Measurements from ENCODE around the gene FGF8. TPM values are rescaled to one million over a fixed set of nuclear protein-coding genes. Genes with fewer than 3 reads are reported as not detected.
"Not testable (repeated sequence)": the region's sequence is repeated elsewhere in the genome, so short reads cannot be mapped to it uniquely, and the experiment has no call there.

The FGF8 gene
- total RNA-seq, 1 donor from 2014 or later = not detected

DNA sequence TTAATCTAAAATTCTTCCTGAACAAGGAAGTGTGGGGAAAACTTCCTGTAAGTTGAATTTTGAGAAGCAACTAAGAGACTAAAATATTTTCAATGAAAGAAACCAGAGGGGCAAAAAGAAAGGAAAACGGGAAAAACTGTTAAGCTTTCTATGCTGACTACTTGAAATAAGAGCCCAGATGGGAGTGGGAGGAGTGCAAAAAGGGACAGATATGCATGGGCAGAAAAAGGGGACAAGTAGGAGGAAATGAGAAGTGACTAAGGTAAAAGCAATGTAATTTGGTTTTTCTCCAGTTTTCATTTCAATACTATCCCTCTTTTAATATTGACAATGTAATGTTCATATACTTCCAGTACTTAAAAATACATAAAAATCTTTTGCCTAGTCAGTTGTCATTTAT, 31.2 kb upstream of the FGF8 start:
- H3K4me3 ChIP-seq = no peak overlapping the region
- H3K9me3 ChIP-seq = no peaks in the 10 kb centered on the region
- intact Hi-C loops (cut with DNase I) = no loop called here
- H3K27me3 ChIP-seq = no peaks in the 10 kb centered on the region
- peaks cover 0 to 14% of the 10 kb centered on the region in 2 donors for H3K4me1 ChIP-seq
- H3K36me3 ChIP-seq = peaks cover 75 to 97% of the 10 kb centered on the region in 2 donors
- H3K27ac ChIP-seq = no peak overlapping the region
- DNase-seq (ENCODE audit: low spot score in 2 of 2) = no peak
- TF ChIP-seq, protein P1, sequence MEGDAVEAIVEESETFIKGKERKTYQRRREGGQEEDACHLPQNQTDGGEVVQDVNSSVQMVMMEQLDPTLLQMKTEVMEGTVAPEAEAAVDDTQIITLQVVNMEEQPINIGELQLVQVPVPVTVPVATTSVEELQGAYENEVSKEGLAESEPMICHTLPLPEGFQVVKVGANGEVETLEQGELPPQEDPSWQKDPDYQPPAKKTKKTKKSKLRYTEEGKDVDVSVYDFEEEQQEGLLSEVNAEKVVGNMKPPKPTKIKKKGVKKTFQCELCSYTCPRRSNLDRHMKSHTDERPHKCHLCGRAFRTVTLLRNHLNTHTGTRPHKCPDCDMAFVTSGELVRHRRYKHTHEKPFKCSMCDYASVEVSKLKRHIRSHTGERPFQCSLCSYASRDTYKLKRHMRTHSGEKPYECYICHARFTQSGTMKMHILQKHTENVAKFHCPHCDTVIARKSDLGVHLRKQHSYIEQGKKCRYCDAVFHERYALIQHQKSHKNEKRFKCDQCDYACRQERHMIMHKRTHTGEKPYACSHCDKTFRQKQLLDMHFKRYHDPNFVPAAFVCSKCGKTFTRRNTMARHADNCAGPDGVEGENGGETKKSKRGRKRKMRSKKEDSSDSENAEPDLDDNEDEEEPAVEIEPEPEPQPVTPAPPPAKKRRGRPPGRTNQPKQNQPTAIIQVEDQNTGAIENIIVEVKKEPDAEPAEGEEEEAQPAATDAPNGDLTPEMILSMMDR (IDR thresholded peaks at IDR 0.05) = no peak

DNA sequence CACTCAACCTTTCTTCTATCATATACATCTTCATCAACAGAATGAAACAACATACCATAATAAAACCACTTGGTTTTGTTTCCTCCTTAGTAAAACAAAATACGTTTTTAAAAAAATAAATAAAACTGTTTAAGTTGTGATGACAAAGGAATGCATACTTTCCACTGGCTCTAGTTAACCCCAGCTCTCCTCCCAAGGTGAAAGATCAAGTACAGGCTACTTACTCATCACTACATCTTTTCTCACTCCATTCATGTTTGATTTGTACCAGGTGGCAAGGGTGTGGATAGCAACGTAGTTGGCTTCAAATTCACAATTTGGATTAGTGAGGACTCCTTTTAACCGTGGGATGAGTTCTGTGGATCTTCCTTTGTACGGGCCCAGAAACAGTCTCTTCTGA, 27.6 kb upstream of the FGF8 start:
- intact Hi-C loops (cut with DNase I) = no loop called here
- peaks cover 97 to 100% of the 10 kb centered on the region in 2 donors for H3K36me3 ChIP-seq

DNA sequence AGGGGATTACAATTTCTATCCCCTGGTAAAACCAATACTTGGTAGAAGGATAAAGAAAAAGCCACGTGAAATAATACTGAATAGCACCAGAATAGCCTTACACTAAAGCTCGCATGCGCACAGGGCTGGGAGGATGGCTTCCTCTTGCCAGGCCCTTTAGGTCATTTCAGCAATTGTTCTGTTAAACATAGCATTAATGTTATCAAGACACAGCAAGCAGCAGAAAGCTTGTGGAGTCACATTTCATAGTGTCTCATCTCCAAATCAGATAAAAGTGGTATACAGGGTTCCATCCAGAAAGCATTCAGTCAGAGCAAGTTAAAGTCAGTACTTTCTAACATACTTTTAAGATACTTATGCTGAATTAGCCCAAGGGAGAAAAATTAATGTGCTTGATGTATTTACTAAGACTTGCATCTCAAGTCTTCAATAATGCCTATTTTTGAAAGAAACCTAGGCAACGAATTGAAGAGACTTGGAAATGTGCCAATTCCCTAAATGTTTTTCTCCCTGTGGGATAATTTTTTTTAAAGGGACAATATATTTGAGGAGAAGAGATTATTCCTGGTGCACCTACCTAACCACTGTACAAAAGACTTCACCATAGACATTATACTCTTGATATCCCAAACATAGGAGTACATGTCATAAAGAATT, 21.6 kb upstream of the FGF8 start:
- no peaks in the 10 kb centered on the region for H3K9me3 ChIP-seq
- peaks cover 96 to 100% of the 10 kb centered on the region in 2 donors for H3K36me3 ChIP-seq
- TF ChIP-seq, protein P1 (IDR thresholded peaks at IDR 0.05) = no peak
- no peak overlapping the region for H3K4me3 ChIP-seq
- no peak overlapping the region for H3K27ac ChIP-seq
- H3K4me1 ChIP-seq = no peaks in the 10 kb centered on the region
- DNase-seq (ENCODE audit: low spot score in 2 of 2) = no peak
- intact Hi-C loops (cut with DNase I) = no loop called here
- H3K27me3 ChIP-seq = no peaks in the 10 kb centered on the region

More for the DNA sequence above, 27.6 kb upstream of the FGF8 start:
- Histone ChIP-seq H3K27ac (no peak overlapping the region), H3K27me3 (no peaks in the 10 kb centered on the region), H3K9me3 (no peaks in the 10 kb centered on the region), H3K4me1 (no peaks in the 10 kb centered on the region), H3K4me3 (no peak overlapping the region)
- TF ChIP-seq, protein P1 (IDR thresholded peaks at IDR 0.05) = no peak
- DNase-seq (ENCODE audit: low spot score in 2 of 2) = no peak

DNA sequence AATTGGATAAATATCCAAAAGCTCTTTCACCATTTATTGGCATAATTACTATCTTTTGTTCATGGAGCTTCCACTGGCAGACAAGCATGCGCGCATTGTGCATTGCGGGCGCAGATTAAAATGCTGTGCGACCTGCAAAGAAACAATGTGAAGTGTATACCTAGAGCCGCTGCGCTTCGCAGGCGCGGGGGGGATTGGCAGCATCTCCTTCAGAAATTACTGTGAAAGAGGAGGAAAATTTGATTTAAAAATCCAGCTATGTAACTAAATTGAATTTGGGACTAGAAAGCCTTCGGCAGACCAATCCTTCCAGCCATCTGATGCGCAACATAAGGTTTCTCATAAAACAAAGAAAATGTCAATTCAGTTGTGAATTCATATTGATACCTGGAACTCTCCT, 17.6 kb upstream of the FGF8 start:
- Histone ChIP-seq H3K4me3 (no peak overlapping the region), H3K27me3 (no peaks in the 10 kb centered on the region), H3K4me1 (no peaks in the 10 kb centered on the region), H3K9me3 (no peaks in the 10 kb centered on the region), H3K36me3 (peaks cover 92 to 100% of the 10 kb centered on the region in 2 donors), H3K27ac (no peak overlapping the region)
- intact Hi-C loops (cut with DNase I) = no loop called here
- TF ChIP-seq, protein P1 (IDR thresholded peaks at IDR 0.05) = no peak
- no peak for DNase-seq (ENCODE audit: low spot score in 2 of 2)

DNA sequence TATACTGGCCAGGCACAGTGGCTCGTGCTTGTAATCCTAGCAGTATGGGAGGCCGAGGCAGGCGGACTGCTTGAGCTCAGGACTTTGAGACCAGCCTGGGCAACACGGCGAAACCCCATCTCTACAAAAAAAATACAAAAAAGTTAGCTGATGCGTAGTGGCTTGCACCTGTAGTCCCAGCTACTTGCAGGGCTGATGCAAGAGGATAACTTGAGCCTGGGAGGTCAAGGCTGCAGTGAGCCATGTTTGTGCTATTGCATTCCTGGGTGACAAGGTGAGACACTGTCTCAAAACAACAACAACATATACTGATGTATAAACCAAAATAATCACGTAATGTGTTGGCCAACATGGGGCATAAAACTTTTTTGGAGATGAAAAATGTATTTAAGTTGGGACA, 13.8 kb upstream of the FGF8 start:
- Histone ChIP-seq H3K27me3 (no peaks in the 10 kb centered on the region), H3K36me3 (peaks cover 90 to 100% of the 10 kb centered on the region in 2 donors), H3K4me3 (no peak overlapping the region), H3K9me3 (no peaks in the 10 kb centered on the region), H3K4me1 (no peaks in the 10 kb centered on the region), H3K27ac (no peak overlapping the region)
- intact Hi-C loops (cut with DNase I) = no loop called here
- TF ChIP-seq, protein P1 (IDR thresholded peaks at IDR 0.05) = no peak
- no peak for DNase-seq (ENCODE audit: low spot score in 2 of 2)

DNA sequence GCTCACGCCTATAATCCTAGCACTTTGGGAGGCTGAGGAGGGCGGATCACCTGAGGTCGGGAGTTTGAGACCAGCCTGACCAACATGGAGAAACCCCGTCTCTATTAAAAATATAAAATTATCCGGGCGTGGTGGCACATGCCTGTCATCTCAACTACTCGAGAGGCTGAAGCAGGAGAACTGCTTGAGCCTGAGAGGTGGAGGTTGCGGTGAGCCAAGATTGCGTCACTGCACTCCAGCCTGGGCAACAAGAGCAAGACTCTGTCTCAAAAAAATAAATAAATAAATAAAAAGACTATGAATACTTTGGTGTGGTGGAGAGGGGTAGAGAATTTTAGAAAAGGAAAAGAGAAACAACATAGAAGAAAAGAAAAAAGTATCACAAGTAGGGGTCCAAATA, 13.3 kb upstream of the FGF8 start:
- DNase-seq (ENCODE audit: low spot score in 2 of 2); intact Hi-C loops (cut with DNase I); H3K4me1 ChIP-seq; H3K27ac ChIP-seq; H3K9me3 ChIP-seq; H3K27me3 ChIP-seq; H3K4me3 ChIP-seq: not testable (repeated sequence)
- H3K36me3 ChIP-seq = peaks cover 90 to 100% of the 10 kb centered on the region in 2 donors
